Ovary (tissue), 9 donors: ENCODE results near the gene NPL. TPM values are rescaled to one million over a fixed set of nuclear protein-coding genes. Genes with fewer than 3 reads are reported as not detected.

Experiments used
- DNase-seq, 5 donors: peaks; one replicate each; pipeline ENCODE4 v3.0.0-alpha.2; 2019 to 2020
- H3K27ac ChIP-seq, 2 donors: fragments of 200-600 bp; one replicate each; pipeline versions ENCODE4 v1.5.1 to v1.8.0; 2019 to 2022
- H3K27me3 ChIP-seq: fragments of 200-600 bp; one replicate; pipeline ENCODE4 v1.8.0; 2022
- H3K36me3 ChIP-seq: fragments of 200-600 bp; sonication (generic); one replicate; pipeline ENCODE4 v1.5.1; 2019
- H3K4me1 ChIP-seq: one replicate; pipeline ENCODE4 v1.8.1; 2013; ENCODE audit warnings: mild to moderate bottlenecking, moderate library complexity; ENCODE audit not compliant: insufficient read depth
- H3K4me3 ChIP-seq: fragments of 200-600 bp; sonication (generic); one replicate; pipeline ENCODE4 v1.5.1; 2017
- H3K9me3 ChIP-seq, 2 donors: fragments of 200-600 bp in 1 of 2; sonication (generic) in 1 of 2; one replicate each; pipeline versions ENCODE4 v1.5.1 to v1.8.1; 2013 to 2019; ENCODE audit warnings: mild to moderate bottlenecking in 1 of 2, moderate library complexity in 1 of 2
- CTCF ChIP-seq, 3 donors: fragments of 450-650 bp in 2 of 3; fragments of 200-600 bp in 1 of 3; IDR thresholded peaks; one replicate each; pipeline versions ENCODE4 v1.5.1 to v1.8.0; 2016 to 2022; ENCODE audit warnings: antibody characterized with exemption in 3 of 3, mild to moderate bottlenecking in 1 of 3
- EP300 ChIP-seq: sonication (generic); formaldehyde crosslinking; IDR thresholded peaks from one replicate; pipeline ENCODE4 v1.6.1; 2017; ENCODE audit warnings: antibody characterized with exemption
- POLR2A ChIP-seq: fragments of 450-650 bp; IDR thresholded peaks from one replicate; pipeline ENCODE4 v1.6.1; 2017; ENCODE audit warnings: antibody characterized with exemption, mild to moderate bottlenecking, moderate library complexity
- WGBS, 3 donors: extraction: QIAGEN DNeasy Blood & Tissue Kit in 1 of 3; methylation state at CpG; one replicate each; pipeline versions ENCODE4 v1.1.5 to v1.1.7; 2013 to 2017; 5-methylcytosine and 5-hydroxymethylcytosine counted together
- intact Hi-C, 4 donors: fragments of 100-400 bp; cut with DNase I; formaldehyde crosslinking; loops; one replicate each; pipeline versions ENCODE4 v1.11.0 to v1.15.1; 2022 to 2023
- polyA plus RNA-seq, 2 donors: library from polyadenylated mRNA; stranded (reverse); fragments of 200-250 nt in 1 of 2; fragments of 350-450 nt in 1 of 2; fragmentation: Illumina TruSeq in 1 of 2; extraction: RNeasy Lipid Tissue Mini Kit (QIAGEN cat#74804) in 1 of 2; gene quantifications; one replicate each; pipeline ENCODE4 v1.2.3, GENCODE V29; 2013 to 2014
- total RNA-seq, 7 donors: library from RNA; depleted of rRNA in 2 of 7; stranded (reverse); fragments of >200 nt in 2 of 7; fragmentation: NEBNext Ultra II Directional in 3 of 7; extraction: Animal tissue kit (Norgen Biotek cat#: 25700) in 3 of 7; gene quantifications; one replicate each; pipeline versions ENCODE4 v1.1.0 to v1.2.4, GENCODE V29; 2016 to 2023
- donor health status: DM: no; HTN: no; CAD: no; lungs with moderate emphysema.
- donor health status: DM: no; HTN: no; CAD: no.
- donor health status: Bipolar disorder and iron deficiency.
- donor health status: DM: yes; HTN: yes; CAD: no.
- donor health status: DM: no; HTN: no; CAD: no.
- donor health status: DM: yes; HTN: yes; CAD: no.

The NPL gene
- total and polyA plus RNA-seq, 9 donors, result 2.3 to 26.0 (median 3.7) TPM

- TF ChIP-seq POLR2A (no peak), EP300 (no peak), CTCF (IDR thresholded peaks at IDR 0.05) (no peak)
- intact Hi-C loops, result no loop called here
- WGBS, 3 donors, result 73 to 80% (median 78%) methylated on average over 5 of the region's 5 CpGs
- H3K36me3 ChIP-seq, result no peaks in the 10 kb centered on the region
- DNase-seq, result no peak
- H3K27ac ChIP-seq, result no peak overlapping the region
- H3K4me1 ChIP-seq, result peaks cover 5% of the 10 kb centered on the region
- no peaks in the 10 kb centered on the region for H3K9me3 ChIP-seq
- H3K4me3 ChIP-seq, result no peak overlapping the region
- no peaks in the 10 kb centered on the region for H3K27me3 ChIP-seq
Observed at GRCh38 chr1:182845894-182846293, 56.3 kb downstream of the NPL start.

DNA sequence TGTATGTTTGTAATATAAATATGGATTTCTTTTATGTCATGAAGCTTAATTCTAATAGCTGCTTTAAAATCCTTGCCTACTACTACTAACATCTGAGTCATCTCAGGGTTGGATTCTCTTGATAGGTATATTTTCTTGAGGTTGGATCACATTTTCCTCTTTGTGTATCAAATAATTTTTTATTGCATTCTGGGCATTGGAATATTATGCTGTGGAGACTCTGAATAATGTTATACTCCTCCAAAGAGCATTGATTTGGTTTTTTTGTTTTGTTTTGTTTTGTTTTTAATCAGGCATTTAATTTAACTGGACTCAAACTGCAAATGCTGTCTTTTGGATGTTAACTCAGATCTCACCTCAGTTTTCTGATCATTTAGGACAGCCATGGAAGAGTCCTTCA lies 57.5 kb downstream of the NPL start:
- Histone ChIP-seq H3K4me3 (no peak overlapping the region), H3K27me3 (no peaks in the 10 kb centered on the region), H3K4me1 (peaks cover 5% of the 10 kb centered on the region), H3K9me3 (no peaks in the 10 kb centered on the region), H3K36me3 (no peaks in the 10 kb centered on the region), H3K27ac (no peak overlapping the region)
- TF ChIP-seq CTCF (IDR thresholded peaks at IDR 0.05) (no peak), EP300 (no peak), POLR2A (no peak)
- DNase-seq, result no peak
- intact Hi-C loops, result no loop called here

- no peaks in the 10 kb centered on the region for H3K36me3 ChIP-seq
- WGBS, 3 donors, result 96 to 100% (median 97%) methylated on average over 2 of the region's 2 CpGs
Observed at GRCh38 chr1:182848736-182849135, 59.2 kb downstream of the NPL start.

GRCh38 chr1:182850319-182850718 lies 60.7 kb downstream of the NPL start:
- intact Hi-C loops, result no loop called here
- WGBS, 3 donors, result 92 to 95% (median 93%) methylated on average over 4 of the region's 4 CpGs
- H3K36me3 ChIP-seq, result no peaks in the 10 kb centered on the region

More at GRCh38 chr1:182848736-182849135, 59.2 kb downstream of the NPL start:
- H3K27ac ChIP-seq, result no peak overlapping the region
- no peaks in the 10 kb centered on the region for H3K27me3 ChIP-seq
- H3K4me3 ChIP-seq, result no peak overlapping the region
- DNase-seq, result no peak
- no peaks in the 10 kb centered on the region for H3K9me3 ChIP-seq
- intact Hi-C loops, result no loop called here
- peaks cover 5% of the 10 kb centered on the region for H3K4me1 ChIP-seq
- TF ChIP-seq CTCF (IDR thresholded peaks at IDR 0.05) (no peak), EP300 (no peak), POLR2A (no peak)

GRCh38 chr1:182851825-182852224 lies 62.3 kb downstream of the NPL start:
- TF ChIP-seq POLR2A (no peak), EP300 (no peak), CTCF (IDR thresholded peaks at IDR 0.05) (no peak)
- 79 to 91% (median 89%) methylated on average over 1 of the region's 1 CpG for WGBS, 3 donors
- H3K9me3 ChIP-seq, result no peaks in the 10 kb centered on the region
- DNase-seq, result no peak
- no peak overlapping the region for H3K4me3 ChIP-seq
- H3K27ac ChIP-seq, result no peak overlapping the region
- no peaks in the 10 kb centered on the region for H3K36me3 ChIP-seq
- intact Hi-C loops, result no loop called here
- peaks cover 2% of the 10 kb centered on the region for H3K4me1 ChIP-seq
- no peaks in the 10 kb centered on the region for H3K27me3 ChIP-seq

More at GRCh38 chr1:182850319-182850718, 60.7 kb downstream of the NPL start:
- H3K4me1 ChIP-seq, result peaks cover 5% of the 10 kb centered on the region
- H3K27me3 ChIP-seq, result no peaks in the 10 kb centered on the region
- H3K27ac ChIP-seq, result no peak overlapping the region
- H3K4me3 ChIP-seq, result no peak overlapping the region
- no peak for TF ChIP-seq POLR2A
- TF ChIP-seq EP300, result no peak
- no peaks in the 10 kb centered on the region for H3K9me3 ChIP-seq
- no peak for DNase-seq
